ENCODE results near the gene KYAT1.

GRCh38 chr9:128863647-128864046 is 18.1 kb downstream of the KYAT1 start:
- TF ChIP-seq EZH2 (IDR thresholded peaks at IDR 0.05; ENCODE audit: borderline replicate concordance, low read length) (no peak), CTCF (IDR thresholded peaks at IDR 0.05; ENCODE audit: low read length) (peak; percentile 88)
